Neural progenitor cell (in vitro differentiated cells): ENCODE results near the gene RTKN2. TPM values are rescaled to one million over a fixed set of nuclear protein-coding genes. Genes with fewer than 3 reads are reported as not detected.

Source experiments
- DNase-seq: peaks from one replicate; pipeline ENCODE4 v3.0.0-alpha.2; 2016; ENCODE audit warnings: low spot score
- H2AFZ ChIP-seq: fragments of 200-600 bp; sonication (generic); replicated peaks from 2 replicates; pipeline ENCODE4 v1.6.1; 2016; ENCODE audit warnings: antibody characterized with exemption
- H3F3A ChIP-seq: fragments of 200-600 bp; sonication (generic); 2 replicates; pipeline ENCODE4 v1.6.1; 2016; ENCODE audit warnings: antibody characterized with exemption, low read depth
- H3K27ac ChIP-seq: fragments of 200-600 bp; sonication (generic); 2 replicates; pipeline ENCODE4 v1.5.1; 2016; ENCODE audit warnings: mild to moderate bottlenecking
- H3K27me3 ChIP-seq: fragments of 200-600 bp; sonication (generic); 2 replicates; pipeline ENCODE4 v1.6.1; 2016; ENCODE audit warnings: mild to moderate bottlenecking, moderate library complexity
- H3K36me3 ChIP-seq: fragments of 200-600 bp; sonication (generic); 2 replicates; pipeline ENCODE4 v1.5.1; 2016
- H3K4me1 ChIP-seq: fragments of 200-600 bp; sonication (generic); 2 replicates; pipeline ENCODE4 v1.6.1; 2016; ENCODE audit warnings: mixed run types
- H3K4me2 ChIP-seq: fragments of 200-600 bp; sonication (generic); 2 replicates; pipeline ENCODE4 v1.6.1; 2016
- H3K4me3 ChIP-seq: fragments of 200-600 bp; sonication (generic); 2 replicates; pipeline ENCODE4 v1.5.1; 2016
- H3K79me2 ChIP-seq: fragments of 200-600 bp; sonication (generic); 2 replicates; pipeline ENCODE4 v1.6.1; 2016; ENCODE audit warnings: low read depth
- H3K9ac ChIP-seq: fragments of 200-600 bp; sonication (generic); 2 replicates; pipeline ENCODE4 v1.6.1; 2016
- H3K9me3 ChIP-seq: fragments of 200-600 bp; sonication (generic); 2 replicates; pipeline ENCODE4 v1.5.1; 2016; ENCODE audit warnings: low read depth
- H4K20me1 ChIP-seq: fragments of 200-600 bp; sonication (generic); 2 replicates; pipeline ENCODE4 v1.6.1; 2016; ENCODE audit warnings: low read depth
- H3K27ac Mint-ChIP-seq: 3 replicates; pipeline ENCODE4 v1.8.0; 2021; ENCODE audit warnings: mixed read lengths
- H3K27me3 Mint-ChIP-seq: 2 replicates; pipeline ENCODE4 v1.8.0; 2022; ENCODE audit warnings: low read depth, mild to moderate bottlenecking, inconsistent platforms, moderate library complexity, mixed read lengths; ENCODE audit not compliant: insufficient read depth
- H3K36me3 Mint-ChIP-seq: 3 replicates; pipeline ENCODE4 v1.8.0; 2021; ENCODE audit warnings: mixed read lengths
- H3K4me1 Mint-ChIP-seq: 3 replicates; pipeline ENCODE4 v1.8.0; 2021; ENCODE audit warnings: mixed read lengths
- H3K4me3 Mint-ChIP-seq: 3 replicates; pipeline ENCODE4 v1.8.0; 2021; ENCODE audit warnings: mild to moderate bottlenecking, moderate library complexity, mixed read lengths
- H3K9me3 Mint-ChIP-seq: 3 replicates; pipeline ENCODE4 v1.8.0; 2020; ENCODE audit warnings: mixed read lengths
- CTCF ChIP-seq: fragments of 200-600 bp; sonication (generic); IDR thresholded peaks from 2 replicates; pipeline ENCODE4 v1.5.1; 2017; ENCODE audit warnings: antibody characterized with exemption, mild to moderate bottlenecking
- EZH2 ChIP-seq: fragments of 200-600 bp; sonication (generic); IDR thresholded peaks from 2 replicates; pipeline ENCODE4 v1.6.1; 2017; ENCODE audit warnings: antibody characterized with exemption, mild to moderate bottlenecking, moderate library complexity
- EZH2phosphoT487 ChIP-seq: fragments of 200-600 bp; sonication (generic); IDR thresholded peaks from 2 replicates; pipeline ENCODE4 v1.6.1; 2017; ENCODE audit warnings: antibody characterized with exemption
- total RNA-seq: library from RNA; depleted of rRNA; stranded (reverse); fragments of >200 nt; gene quantifications from 2 replicates; pipeline ENCODE4 v1.2.3, GENCODE V29; 2015; ENCODE audit warnings: low replicate concordance

RTKN2 gene
- total RNA-seq, 1 donor from 2014 or later, result 65.9 TPM

DNA sequence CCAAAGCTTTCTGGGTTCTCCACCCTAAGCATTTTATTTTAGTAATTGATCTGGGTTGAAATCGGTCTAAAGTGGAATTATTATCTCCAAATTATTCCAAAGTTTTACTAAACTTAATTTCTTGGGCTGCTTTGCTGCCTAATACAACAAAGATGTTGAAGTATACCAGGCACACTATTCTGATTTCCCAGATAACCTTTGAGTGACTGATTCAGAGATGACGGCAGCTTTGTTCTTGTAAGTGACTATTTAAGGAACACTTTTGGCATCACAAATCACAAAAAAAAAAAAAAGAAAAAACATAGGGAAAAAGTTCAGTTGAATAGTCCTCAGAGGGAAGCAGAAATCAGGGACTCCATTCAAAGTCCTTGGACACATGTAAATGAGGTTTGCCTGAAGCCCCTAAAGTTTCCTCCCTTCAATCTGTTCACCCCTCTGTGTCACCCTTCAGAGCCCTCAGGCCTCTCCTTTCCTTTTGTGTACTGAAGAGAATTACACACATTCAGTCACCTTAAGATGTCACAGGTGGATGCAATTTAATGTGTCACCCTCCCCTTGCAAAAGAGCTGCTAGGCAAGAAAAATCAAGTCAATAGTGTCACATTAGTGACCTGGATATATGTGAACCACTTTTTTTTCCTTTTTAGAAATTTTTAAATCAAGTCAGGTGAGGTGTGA lies 81.5 kb downstream of the RTKN2 start:
- no peaks in the 10 kb centered on the region for H3K27me3 ChIP-seq
- H3K27ac Mint-ChIP-seq, result no peak overlapping the region
- no peak overlapping the region for H2AFZ ChIP-seq

DNA sequence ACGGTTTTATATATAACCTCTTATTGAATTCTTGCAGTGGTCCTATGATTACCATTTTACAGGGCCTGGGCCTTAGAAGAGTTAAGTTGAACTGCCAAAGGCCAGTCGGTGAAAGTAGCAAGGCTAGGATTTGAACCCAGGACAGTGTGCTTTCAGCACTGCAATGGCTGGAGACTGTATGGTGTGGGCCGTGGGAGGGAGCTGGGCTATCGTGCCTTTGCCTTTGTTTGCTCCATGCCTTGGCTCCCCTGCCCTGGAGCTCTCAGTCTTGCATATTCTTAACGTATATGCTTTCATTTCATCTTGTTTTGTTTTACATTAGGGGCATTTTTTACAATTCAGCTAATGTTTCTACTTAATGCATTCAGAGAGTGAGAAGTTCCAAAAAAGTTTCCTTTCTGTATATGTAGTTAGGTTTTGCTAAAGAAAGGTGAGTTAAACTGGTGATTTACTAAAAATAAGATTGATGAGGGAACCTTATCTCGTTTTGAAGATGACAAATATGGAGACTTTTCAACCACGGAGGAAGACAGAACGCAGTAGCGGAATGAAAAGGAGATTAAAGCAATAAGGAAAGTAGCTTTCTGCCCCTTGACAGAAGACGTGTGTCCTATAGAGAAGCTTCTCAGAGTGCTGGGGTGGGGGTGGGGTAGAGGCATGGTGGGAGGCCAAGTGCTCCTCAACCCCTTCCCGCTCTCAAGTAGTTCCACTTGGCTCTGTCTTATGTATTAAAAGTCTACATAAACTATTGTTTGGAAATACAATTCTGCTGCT lies 82.5 kb downstream of the RTKN2 start:
- Histone ChIP-seq H3K4me2 (no peak overlapping the region), H4K20me1 (no peaks in the 10 kb centered on the region), H3K36me3 (no peaks in the 10 kb centered on the region), H3K9me3 (no peaks in the 10 kb centered on the region), H3K79me2 (no peaks in the 10 kb centered on the region), H3K27ac (no peak overlapping the region), H3K27me3 (no peaks in the 10 kb centered on the region), H3K4me1 (no peaks in the 10 kb centered on the region), H2AFZ (no peak overlapping the region), H3K9ac (no peak overlapping the region), H3F3A (no peaks in the 10 kb centered on the region), H3K4me3 (no peak overlapping the region)
- Mint-ChIP-seq H3K4me3 (no peak overlapping the region), H3K9me3 (peaks cover under 1% of the 10 kb centered on the region), H3K27ac (no peak overlapping the region), H3K36me3 (peaks cover 17% of the 10 kb centered on the region), H3K27me3 (peaks cover 2% of the 10 kb centered on the region), H3K4me1 (peaks cover 4% of the 10 kb centered on the region)
- TF ChIP-seq CTCF (no peak), EZH2 (no peak), EZH2phosphoT487 (no peak)
- DNase-seq, result no peak

More for the DNA sequence above, 81.5 kb downstream of the RTKN2 start:
- Histone ChIP-seq H3K9ac (no peak overlapping the region), H3K36me3 (no peaks in the 10 kb centered on the region), H3K4me3 (no peak overlapping the region), H3K9me3 (no peaks in the 10 kb centered on the region), H3K79me2 (no peaks in the 10 kb centered on the region), H4K20me1 (no peaks in the 10 kb centered on the region), H3K27ac (no peak overlapping the region), H3K4me2 (no peak overlapping the region), H3F3A (no peaks in the 10 kb centered on the region), H3K4me1 (no peaks in the 10 kb centered on the region)
- Mint-ChIP-seq H3K4me3 (no peak overlapping the region), H3K9me3 (no peaks in the 10 kb centered on the region), H3K27me3 (peaks cover 2% of the 10 kb centered on the region), H3K4me1 (peaks cover 4% of the 10 kb centered on the region), H3K36me3 (peaks cover 20% of the 10 kb centered on the region)
- TF ChIP-seq CTCF (no peak), EZH2 (no peak), EZH2phosphoT487 (no peak)
- no peak for DNase-seq

- Histone ChIP-seq H3K9me3 (no peaks in the 10 kb centered on the region), H3K4me2 (no peak overlapping the region), H3K79me2 (no peaks in the 10 kb centered on the region), H3F3A (no peaks in the 10 kb centered on the region), H3K27ac (no peak overlapping the region), H3K4me3 (no peak overlapping the region), H4K20me1 (no peaks in the 10 kb centered on the region), H3K27me3 (no peaks in the 10 kb centered on the region), H2AFZ (no peak overlapping the region), H3K9ac (no peak overlapping the region), H3K4me1 (no peaks in the 10 kb centered on the region), H3K36me3 (no peaks in the 10 kb centered on the region)
- Mint-ChIP-seq H3K4me3 (no peak overlapping the region), H3K36me3 (peaks cover 7% of the 10 kb centered on the region), H3K27me3 (peaks cover 2% of the 10 kb centered on the region), H3K9me3 (peaks cover 2% of the 10 kb centered on the region), H3K27ac (no peak overlapping the region), H3K4me1 (peaks cover 4% of the 10 kb centered on the region)
- no peak for DNase-seq
- no peak for TF ChIP-seq EZH2
- no peak for TF ChIP-seq EZH2phosphoT487
- no peak for TF ChIP-seq CTCF
These were observed 84.5 kb downstream of the RTKN2 start for GRCh38 chr10:62183857-62184795.
